BJ (cell line): ENCODE measurements around the gene PTH2. TPM values are rescaled to one million over a fixed set of nuclear protein-coding genes. Genes with fewer than 3 reads are reported as not detected.

ENCODE experiments used
- CTCF ChIA-PET: fragments of 350-600 bp; formaldehyde crosslinking; extraction: SDS; loops from one replicate; lab custom pipeline; 2021; ENCODE audit warnings: antibody characterized with exemption, inconsistent platforms; lab: Yijun Ruan, JAX
- POLR2A ChIA-PET: fragments of 300-600 bp; sonication (Branson Sonifier 250); formaldehyde crosslinking; extraction: SDS; loops from one replicate; lab custom pipeline; 2021; ENCODE audit warnings: antibody characterized with exemption; lab: Charles Lee
- DNase-seq: peaks from one replicate; pipeline ENCODE4 v3.0.0-alpha.2; 2011; ENCODE audit warnings: low read depth
- H3K27me3 ChIP-seq: 2 replicates; pipeline ENCODE4 v1.6.0; 2011; ENCODE audit warnings: low read length; ENCODE audit not compliant: control insufficient read depth, insufficient read depth
- H3K36me3 ChIP-seq: 2 replicates; pipeline ENCODE4 v1.5.1; 2011; ENCODE audit warnings: low read length; ENCODE audit not compliant: control insufficient read depth, insufficient read depth
- H3K4me3 ChIP-seq: 2 replicates; pipeline ENCODE4 v1.5.1; 2011; ENCODE audit warnings: low read depth, mild to moderate bottlenecking, control low read depth, low read length
- polyA plus RNA-seq: library from polyadenylated mRNA; depleted of rRNA; stranded (reverse); fragments of >200 nt; gene quantifications from 2 replicates; pipeline ENCODE4 v1.2.3, GENCODE V29; 2011
- TF ChIP-seq, protein P1 (sequence below): IDR thresholded peaks from 2 replicates; pipeline ENCODE4 v1.5.1; 2011; ENCODE audit warnings: low read depth, mild to moderate bottlenecking, control low read depth, inconsistent platforms, low read length, moderate library complexity; ENCODE audit not compliant: insufficient read depth

The PTH2 gene
- polyA plus RNA-seq, 1 experiment: not detected

- DNase-seq: no peak
- TF ChIP-seq, protein P1, sequence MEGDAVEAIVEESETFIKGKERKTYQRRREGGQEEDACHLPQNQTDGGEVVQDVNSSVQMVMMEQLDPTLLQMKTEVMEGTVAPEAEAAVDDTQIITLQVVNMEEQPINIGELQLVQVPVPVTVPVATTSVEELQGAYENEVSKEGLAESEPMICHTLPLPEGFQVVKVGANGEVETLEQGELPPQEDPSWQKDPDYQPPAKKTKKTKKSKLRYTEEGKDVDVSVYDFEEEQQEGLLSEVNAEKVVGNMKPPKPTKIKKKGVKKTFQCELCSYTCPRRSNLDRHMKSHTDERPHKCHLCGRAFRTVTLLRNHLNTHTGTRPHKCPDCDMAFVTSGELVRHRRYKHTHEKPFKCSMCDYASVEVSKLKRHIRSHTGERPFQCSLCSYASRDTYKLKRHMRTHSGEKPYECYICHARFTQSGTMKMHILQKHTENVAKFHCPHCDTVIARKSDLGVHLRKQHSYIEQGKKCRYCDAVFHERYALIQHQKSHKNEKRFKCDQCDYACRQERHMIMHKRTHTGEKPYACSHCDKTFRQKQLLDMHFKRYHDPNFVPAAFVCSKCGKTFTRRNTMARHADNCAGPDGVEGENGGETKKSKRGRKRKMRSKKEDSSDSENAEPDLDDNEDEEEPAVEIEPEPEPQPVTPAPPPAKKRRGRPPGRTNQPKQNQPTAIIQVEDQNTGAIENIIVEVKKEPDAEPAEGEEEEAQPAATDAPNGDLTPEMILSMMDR: no peak
- POLR2A ChIA-PET: no interaction called here
- Histone ChIP-seq H3K27me3 (peaks cover 33% of the 10 kb centered on the region), H3K36me3 (no peaks in the 10 kb centered on the region), H3K4me3 (no peak overlapping the region)
- CTCF ChIA-PET: interaction anchor here (2.0 kb wide), 1 partner anchor 8 kb away, joined by 10 read pairs; the partner anchor contains the start of gene GFY
These were observed 6.2 kb downstream of the PTH2 start for GRCh38 chr19:49417088-49417487.

GRCh38 chr19:49415810-49416200 lies 7.4 kb downstream of the PTH2 start:
- Histone ChIP-seq H3K27me3 (peaks cover 24% of the 10 kb centered on the region), H3K36me3 (no peaks in the 10 kb centered on the region), H3K4me3 (no peak overlapping the region)
- ChIA-PET POLR2A (no interaction called here), CTCF (interaction anchor here (1.0 to 2.0 kb wide), 2 partner anchors 10 to 12 kb away, joined by 3 to 10 read pairs; partner anchors contain the start of gene GFY)
- TF ChIP-seq, protein P1: no peak
- no peak for DNase-seq

DNA sequence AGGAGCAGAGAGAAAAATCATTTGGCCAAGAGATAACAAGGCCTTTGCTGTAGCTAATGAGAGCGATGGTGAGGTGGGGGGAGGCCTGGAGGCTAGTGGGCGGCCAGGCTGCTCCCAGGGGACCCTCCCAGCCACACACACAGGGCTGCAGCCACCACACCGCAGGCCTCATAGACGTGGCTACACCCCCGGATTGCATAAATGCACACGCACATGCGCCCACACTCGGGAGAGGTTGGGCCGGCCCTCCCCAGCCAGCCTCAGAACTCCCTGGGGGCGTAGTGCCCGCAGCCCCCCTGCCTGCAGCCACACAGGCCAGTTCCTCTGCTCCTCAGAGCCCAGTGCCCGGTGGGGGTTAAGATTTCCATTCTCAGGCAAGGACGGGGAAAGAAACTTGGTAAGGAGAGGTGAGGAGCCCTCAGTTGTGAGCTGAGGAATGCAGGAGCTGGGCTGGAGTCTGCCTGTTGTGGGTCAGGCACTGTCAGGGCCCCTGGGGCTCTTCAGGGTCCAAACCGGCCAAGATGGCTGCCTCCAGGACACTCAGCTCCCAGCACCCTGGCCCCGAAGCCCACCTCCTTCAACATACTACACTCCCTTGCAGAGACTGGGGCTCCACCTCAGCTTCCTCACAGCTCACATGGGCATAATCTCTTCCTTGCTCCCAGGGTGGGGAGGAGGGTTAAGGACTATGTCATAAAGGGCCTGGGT lies 8.0 kb downstream of the PTH2 start:
- TF ChIP-seq, protein P1: no peak
- ChIA-PET CTCF (interaction anchor here (1.0 to 2.0 kb wide), 2 partner anchors 10 to 11 kb away, joined by 3 to 10 read pairs; partner anchors contain the start of gene GFY), POLR2A (no interaction called here)
- DNase-seq: no peak
- no peak overlapping the region for H3K4me3 ChIP-seq
- H3K27me3 ChIP-seq: peaks cover 21% of the 10 kb centered on the region
- H3K36me3 ChIP-seq: no peaks in the 10 kb centered on the region

DNA sequence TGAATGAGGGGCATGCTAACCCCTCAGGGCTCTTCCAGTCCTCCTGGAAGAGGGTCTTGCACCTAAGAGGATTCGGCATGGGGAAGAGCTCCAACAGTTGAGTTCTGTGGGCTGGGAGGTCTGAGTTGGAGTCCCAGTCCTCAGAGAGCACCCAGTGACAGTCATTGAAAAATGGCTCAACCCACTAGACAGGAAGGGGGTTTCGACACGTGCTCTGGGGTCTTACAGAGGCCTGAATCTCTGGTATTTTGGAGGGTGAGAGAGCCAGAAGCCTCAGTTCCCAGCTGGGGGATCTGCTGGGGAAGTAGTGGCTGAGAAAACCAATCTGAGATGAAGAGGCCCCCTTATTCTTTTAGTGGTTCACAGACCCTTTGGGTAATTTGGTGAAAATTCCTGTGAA lies 9.0 kb downstream of the PTH2 start:
- no peak overlapping the region for H3K4me3 ChIP-seq

GRCh38 chr19:49413348-49413747 lies 9.9 kb downstream of the PTH2 start:
- no peak for DNase-seq
- Histone ChIP-seq H3K27me3 (peaks cover 4% of the 10 kb centered on the region), H3K4me3 (no peak overlapping the region), H3K36me3 (no peaks in the 10 kb centered on the region)
- TF ChIP-seq, protein P1: no peak
- ChIA-PET CTCF (interaction anchor here (0.8 to 1.4 kb wide), 2 partner anchors 29 to 157 kb away, joined by 3 read pairs; no protein-coding TSS in a partner anchor), POLR2A (no interaction called here)

More for the DNA sequence above, 9.0 kb downstream of the PTH2 start:
- ChIA-PET CTCF (interaction anchor here (0.8 to 1.4 kb wide), 2 partner anchors 28 to 156 kb away, joined by 3 read pairs; no protein-coding TSS in a partner anchor), POLR2A (no interaction called here)
- DNase-seq: no peak
- Histone ChIP-seq H3K36me3 (no peaks in the 10 kb centered on the region), H3K27me3 (peaks cover 11% of the 10 kb centered on the region)
- TF ChIP-seq, protein P1: no peak
